H1 (cell line): ENCODE measurements around the gene PKM. TPM values are rescaled to one million over a fixed set of nuclear protein-coding genes. Genes with fewer than 3 reads are reported as not detected.
A peak's percentile ranks its signal among the peaks of the same experiment; 100 is the strongest.

Experiments
- CTCF ChIA-PET: fragments of 300-600 bp; sonication (Branson Sonifier 250); formaldehyde crosslinking; loops from one replicate; lab custom pipeline; 2021; ENCODE audit not compliant: partially characterized antibody; lab: Charles Lee
- POLR2A ChIA-PET: fragments of 300-600 bp; sonication (Branson Sonifier 250); formaldehyde crosslinking; loops from one replicate; lab custom pipeline; 2021; ENCODE audit warnings: inconsistent platforms; ENCODE audit not compliant: partially characterized antibody; lab: Charles Lee
- DNase-seq, 2 experiments: peaks; one replicate each; pipeline versions ENCODE4 v3.0.0 to v3.0.0-alpha.2; 2010 to 2022; ENCODE audit warnings: low spot score in 2 of 2, low read depth in 1 of 2, mixed read lengths in 1 of 2
- FAIRE-seq: peaks from 2 replicates; lab custom pipeline; 2011; peaks lifted over from hg19 to GRCh38; lab: Jason Lieb, UNC
- H2AFZ ChIP-seq: 2 replicates; pipeline ENCODE4 v1.8.1; 2012; ENCODE audit warnings: low read length, inconsistent platforms
- H2AK5ac ChIP-seq: 2 replicates; pipeline ENCODE4 v1.6.1; 2013; ENCODE audit warnings: low read depth, low read length
- H2BK120ac ChIP-seq: replicated peaks from 2 replicates; pipeline ENCODE3; 2013; ENCODE audit warnings: low read depth, low read length, inconsistent platforms
- H2BK12ac ChIP-seq: 2 replicates; pipeline ENCODE4 v1.6.1; 2013; ENCODE audit warnings: low read depth, low read length
- H2BK15ac ChIP-seq: 2 replicates; pipeline ENCODE4 v1.6.1; 2013; ENCODE audit warnings: low read length
- H2BK20ac ChIP-seq: 2 replicates; pipeline ENCODE4 v1.6.1; 2013; ENCODE audit warnings: low read length
- H2BK5ac ChIP-seq: 2 replicates; pipeline ENCODE4 v1.6.1; 2013; ENCODE audit warnings: low read depth, low read length
- H3K14ac ChIP-seq: 2 replicates; pipeline ENCODE4 v1.6.1; 2013; ENCODE audit warnings: inconsistent platforms; ENCODE audit not compliant: insufficient read length
- H3K18ac ChIP-seq: 2 replicates; pipeline ENCODE4 v1.6.1; 2013; ENCODE audit warnings: low read length; ENCODE audit errors: extremely low read depth
- H3K23ac ChIP-seq: 2 replicates; pipeline ENCODE4 v1.6.1; 2013; ENCODE audit warnings: inconsistent platforms; ENCODE audit not compliant: insufficient read length
- H3K23me2 ChIP-seq: 2 replicates; pipeline ENCODE4 v1.6.1; 2013; ENCODE audit warnings: low read depth, low read length
- H3K27ac ChIP-seq: 2 replicates; pipeline ENCODE4 v1.6.1; 2011; ENCODE audit warnings: low read depth, low read length, inconsistent platforms
- H3K27me3 ChIP-seq, 4 experiments: replicated peaks in 1 of 4; 1 replicate in 1 of 4; 2 replicates in 3 of 4; pipeline versions ENCODE4 v1.6.1 to v1.8.1; 2011 to 2013; ENCODE audit warnings: low read length in 3 of 4, mild to moderate bottlenecking in 3 of 4, inconsistent platforms in 2 of 4, mixed read lengths in 2 of 4, moderate library complexity in 1 of 4; ENCODE audit not compliant: control insufficient read depth in 3 of 4, insufficient read depth in 3 of 4; ENCODE audit errors: extremely low read depth in 1 of 4
- H3K36me3 ChIP-seq, 4 experiments: 2 replicates each; pipeline versions ENCODE4 v1.6.1 to v1.8.1; 2011 to 2013; ENCODE audit warnings: mild to moderate bottlenecking in 4 of 4, low read length in 3 of 4, moderate library complexity in 2 of 4, control low read depth in 1 of 4, inconsistent platforms in 1 of 4; ENCODE audit not compliant: insufficient read depth in 4 of 4, control insufficient read depth in 2 of 4
- H3K4ac ChIP-seq: replicated peaks from 2 replicates; pipeline ENCODE3; 2013; ENCODE audit warnings: low read length, low read depth, mixed read lengths, inconsistent platforms; ENCODE audit not compliant: insufficient read length
- H3K4me1 ChIP-seq, 4 experiments: replicated peaks in 1 of 4; 1 replicate in 1 of 4; 2 replicates in 3 of 4; pipeline versions ENCODE4 v1.6.1 to v1.8.1; 2011 to 2013; ENCODE audit warnings: low read length in 3 of 4, inconsistent platforms in 2 of 4, mixed read lengths in 1 of 4; ENCODE audit not compliant: insufficient read depth in 4 of 4, control insufficient read depth in 3 of 4
- H3K4me2 ChIP-seq, 2 experiments: 2 replicates each; pipeline versions ENCODE4 v1.6.1 to v1.8.1; 2011 to 2013; ENCODE audit warnings: low read depth in 2 of 2, low read length in 2 of 2, control low read depth in 1 of 2, inconsistent platforms in 1 of 2, mild to moderate bottlenecking in 1 of 2; ENCODE audit not compliant: insufficient read depth in 1 of 2
- H3K4me3 ChIP-seq, 4 experiments: fragments of 200-600, 300-600 bp in 1 of 4; sonication (generic), shearing (Covaris generic), sonication (Bioruptor Twin) in 1 of 4; 2 replicates each; pipeline versions ENCODE4 v1.5.1 to v1.8.1; 2011 to 2016; ENCODE audit warnings: low read length in 4 of 4, low read depth in 3 of 4, control low read depth in 2 of 4, inconsistent platforms in 2 of 4, mild to moderate bottlenecking in 2 of 4, mixed read lengths in 1 of 4, moderate library complexity in 1 of 4; ENCODE audit not compliant: insufficient read depth in 2 of 4; ENCODE audit errors: extremely low read depth in 1 of 4
- H3K56ac ChIP-seq: replicated peaks from 2 replicates; pipeline ENCODE3; 2013; ENCODE audit warnings: low read depth, mild to moderate bottlenecking, mixed read lengths, low read length, inconsistent platforms; ENCODE audit not compliant: insufficient read length
- H3K79me1 ChIP-seq: 2 replicates; pipeline ENCODE4 v1.6.1; 2013; ENCODE audit warnings: low read depth, low read length, control low read depth
- H3K79me2 ChIP-seq, 2 experiments: 2 replicates each; pipeline versions ENCODE4 v1.6.1 to v1.8.1; 2012 to 2013; ENCODE audit warnings: low read length in 2 of 2, mild to moderate bottlenecking in 2 of 2, inconsistent platforms in 1 of 2; ENCODE audit not compliant: insufficient read depth in 2 of 2, control insufficient read depth in 1 of 2
- H3K9ac ChIP-seq, 4 experiments: replicated peaks in 1 of 4; 1 replicate in 1 of 4; 2 replicates in 3 of 4; pipeline versions ENCODE4 v1.6.1 to v1.8.1; 2011 to 2013; ENCODE audit warnings: low read depth in 3 of 4, low read length in 3 of 4, control low read depth in 2 of 4, mild to moderate bottlenecking in 2 of 4, moderate library complexity in 2 of 4, inconsistent platforms in 1 of 4; ENCODE audit errors: extremely low read depth in 1 of 4
- H3K9me3 ChIP-seq, 2 experiments: 2 replicates each; pipeline versions ENCODE4 v1.6.1 to v1.8.1; 2012 to 2013; ENCODE audit warnings: mild to moderate bottlenecking in 2 of 2, moderate library complexity in 2 of 2, control low read depth in 1 of 2, inconsistent platforms in 1 of 2, low read depth in 1 of 2, low read length in 1 of 2, mixed read lengths in 1 of 2; ENCODE audit not compliant: insufficient read depth in 2 of 2
- H4K20me1 ChIP-seq, 2 experiments: replicated peaks in 1 of 2; 2 replicates each; pipeline versions ENCODE3 to v1.8.1; 2011 to 2013; ENCODE audit warnings: inconsistent platforms in 2 of 2, low read length in 2 of 2, mild to moderate bottlenecking in 1 of 2; ENCODE audit not compliant: insufficient read depth in 2 of 2, control insufficient read depth in 1 of 2
- H4K5ac ChIP-seq: 2 replicates; pipeline ENCODE4 v1.6.1; 2013; ENCODE audit warnings: low read length, low read depth, mixed read lengths, inconsistent platforms; ENCODE audit not compliant: insufficient read length
- H4K8ac ChIP-seq: 2 replicates; pipeline ENCODE4 v1.8.0; 2013; ENCODE audit warnings: mild to moderate bottlenecking, moderate library complexity, low read length, inconsistent platforms; ENCODE audit not compliant: insufficient read depth; ENCODE audit errors: extremely low read depth
- H4K91ac ChIP-seq: replicated peaks from 2 replicates; pipeline ENCODE3; 2013; ENCODE audit warnings: low read length, mixed read lengths, inconsistent platforms; ENCODE audit not compliant: insufficient read length
- POLR2A ChIP-seq, 2 experiments: IDR thresholded peaks; 1 replicate in 1 of 2; 2 replicates in 1 of 2; pipeline ENCODE4 v1.6.1; 2011; ENCODE audit warnings: low read depth in 2 of 2, low read length in 2 of 2, mild to moderate bottlenecking in 2 of 2; ENCODE audit errors: control extremely low read depth in 1 of 2
- TAF7 ChIP-seq: optimal IDR thresholded peaks from 2 replicates; pipeline ENCODE3; 2011; ENCODE audit warnings: low read depth, mild to moderate bottlenecking, inconsistent platforms, low read length, moderate library complexity, borderline replicate concordance
- WGBS, 2 experiments: shearing (Covaris generic) in 1 of 2; methylation state at CpG; one replicate each; pipeline versions ENCODE4 v1.1.6 to v1.1.7; 2013 to 2015; ENCODE audit warnings: low lambda C conversion rate in 2 of 2, mixed read lengths in 2 of 2, inconsistent platforms in 1 of 2, low coverage in 1 of 2, missing lambda C conversion rate in 1 of 2; ENCODE audit not compliant: insufficient replicate concordance in 2 of 2, insufficient coverage in 1 of 2, insufficient read length in 1 of 2; ENCODE audit errors: extremely low coverage in 1 of 2, missing lambda C conversion rate in 1 of 2; 5-methylcytosine and 5-hydroxymethylcytosine counted together
- polyA plus RNA-seq, 7 experiments: library from polyadenylated mRNA; depleted of rRNA in 3 of 7; stranded (reverse) in 5 of 7; unstranded in 2 of 7; fragments of >200 nt in 5 of 7; fragments of 200-250 nt in 2 of 7; gene quantifications; 1 replicate in 5 of 7; 2 replicates in 1 of 7; 4 replicates in 1 of 7; pipeline versions ENCODE4 v1.2.1 to v1.2.3, GENCODE V29; 2011 to 2013; ENCODE audit warnings: missing spikeins in 2 of 7, mixed read lengths in 2 of 7
- total RNA-seq: library from RNA; stranded (reverse); fragmentation: NEBNext Ultra II Directional; extraction: Animal tissue kit (Norgen Biotek cat#: 25700); gene quantifications from 2 replicates; pipeline ENCODE4 v1.2.1, GENCODE V29; 2021

PKM gene
- total and polyA plus RNA-seq, 2 of the 8 experiments (the other 6 are each of a cell fraction or from before 2014, with no cell fraction given), result 780 to 856 TPM

DNA sequence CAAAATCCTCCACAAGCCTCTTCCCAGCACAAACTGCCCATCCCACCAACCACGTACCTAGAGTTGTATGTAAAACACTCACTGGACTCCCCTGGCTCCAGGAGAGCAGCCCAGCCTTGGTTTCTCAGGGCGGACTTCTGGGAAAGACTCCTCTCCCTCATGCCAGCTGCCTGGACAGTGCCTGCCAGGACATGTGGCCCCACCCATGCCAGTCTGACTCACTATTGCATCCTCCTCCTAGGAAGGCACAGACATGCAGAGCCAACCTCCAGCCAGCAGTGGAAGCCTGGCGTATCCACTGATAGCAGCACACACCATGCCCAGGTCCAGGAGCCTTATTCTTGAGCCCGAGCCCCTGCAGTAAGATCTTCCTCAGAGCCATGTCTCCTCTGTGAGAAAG, 8.6 kb downstream of the PKM start:
- no peak overlapping the region for H3K9ac ChIP-seq
- no peak overlapping the region for H2BK12ac ChIP-seq
- H3K18ac ChIP-seq, result no peak overlapping the region
- no peak overlapping the region for H3K14ac ChIP-seq
- H2BK5ac ChIP-seq, result no peak overlapping the region
- no peaks in the 10 kb centered on the region for H3K9me3 ChIP-seq
- peaks cover 3 to 11% (median 5%) of the 10 kb centered on the region in 4 experiments for H3K4me1 ChIP-seq
- no peak overlapping the region for H2AFZ ChIP-seq
- 0 out of 3 replicates have a peak, but pooled peaks of 1 of the 2 experiments have one; percentile 34 for TF ChIP-seq POLR2A (IDR thresholded peaks at IDR 0.05; ENCODE audit: control extremely low read depth in 1 of 2, low read depth in 2 of 2, low read length in 2 of 2)
- TF ChIP-seq TAF7, result no peak
- POLR2A ChIA-PET, result interaction anchor here (0.8 to 4.3 kb wide), 5 partner anchors 9 to 21 kb away, joined by 3 to 23 read pairs (median 3); partner anchors contain the start of gene PKM
- peaks cover 18 to 52% (median 31%) of the 10 kb centered on the region in 4 experiments for H3K36me3 ChIP-seq
- no peak overlapping the region for H2BK120ac ChIP-seq
- H3K27ac ChIP-seq, result no peak overlapping the region
- no peak overlapping the region for H3K23ac ChIP-seq
- no peak overlapping the region for H2AK5ac ChIP-seq
- DNase-seq (no peak), FAIRE-seq (no peak)
- H3K4ac ChIP-seq, result no peak overlapping the region
- H3K4me2 ChIP-seq, result no peak overlapping the region; a peak in 1 of 4 replicates
- no peak overlapping the region for H4K5ac ChIP-seq
- CTCF ChIA-PET, result interaction anchor here (0.6 to 3.8 kb wide), 2 partner anchors 22 to 142 kb away, joined by 4 to 17 read pairs; no protein-coding TSS in a partner anchor
- H2BK20ac ChIP-seq, result no peak overlapping the region
- peaks cover 26% of the 10 kb centered on the region for H3K79me1 ChIP-seq
- H4K8ac ChIP-seq, result no peak overlapping the region
- H3K4me3 ChIP-seq, result no peak overlapping the region
- H3K56ac ChIP-seq, result no peak overlapping the region
- H3K27me3 ChIP-seq, result no peaks in the 10 kb centered on the region
- H3K23me2 ChIP-seq, result no peaks in the 10 kb centered on the region
- 86% methylated on average over 4 of the region's 4 CpGs; no CpG with 5 or more reads in 1 of the 2 experiments for WGBS, 2 experiments
- H3K79me2 ChIP-seq, result peaks cover 48 to 87% of the 10 kb centered on the region in 2 experiments
- H4K91ac ChIP-seq, result no peak overlapping the region
- H2BK15ac ChIP-seq, result no peak overlapping the region
- H4K20me1 ChIP-seq, result peaks cover 62 to 63% of the 10 kb centered on the region in 2 experiments
